Endodermal cell (in vitro differentiated cells): ENCODE results near the gene CCDC171. TPM values are rescaled to one million over a fixed set of nuclear protein-coding genes. Genes with fewer than 3 reads are reported as not detected.

Experiments used
- DNase-seq: peaks from one replicate; pipeline ENCODE4 v3.0.0-alpha.2; 2017
- H3K27ac ChIP-seq: 2 replicates; pipeline ENCODE4 v1.5.1; 2013; ENCODE audit warnings: mild to moderate bottlenecking, low read depth, low read length, moderate library complexity
- H3K27me3 ChIP-seq: 2 replicates; pipeline ENCODE4 v1.6.1; 2013; ENCODE audit warnings: mild to moderate bottlenecking, low read length, moderate library complexity; ENCODE audit not compliant: insufficient read depth, control insufficient read depth, poor library complexity, severe bottlenecking
- H3K36me3 ChIP-seq: 2 replicates; pipeline ENCODE4 v1.7.0; 2013; ENCODE audit warnings: mild to moderate bottlenecking, low read length, moderate library complexity; ENCODE audit not compliant: control insufficient read depth, insufficient read depth
- H3K4me1 ChIP-seq: one replicate; pipeline ENCODE4 v1.7.0; 2013; ENCODE audit warnings: low read length; ENCODE audit not compliant: control insufficient read depth, insufficient read depth
- H3K4me3 ChIP-seq: 2 replicates; pipeline ENCODE4 v1.5.1; 2013; ENCODE audit warnings: mild to moderate bottlenecking, low read length, moderate library complexity
- H3K9ac ChIP-seq: 2 replicates; pipeline ENCODE4 v1.6.1; 2013; ENCODE audit warnings: mild to moderate bottlenecking, low read length, moderate library complexity; ENCODE audit not compliant: poor library complexity, severe bottlenecking; ENCODE audit errors: extremely low read depth
- H3K9me3 ChIP-seq: 2 replicates; pipeline ENCODE4 v1.6.1; 2013; ENCODE audit warnings: mild to moderate bottlenecking, low read length, moderate library complexity; ENCODE audit not compliant: control insufficient read depth
- H3K27ac Mint-ChIP-seq: 2 replicates; pipeline ENCODE4 v1.8.0; 2020; ENCODE audit warnings: mixed read lengths
- H3K27me3 Mint-ChIP-seq: 2 replicates; pipeline ENCODE4 v1.8.0; 2021; ENCODE audit warnings: mild to moderate bottlenecking, mixed read lengths; ENCODE audit not compliant: insufficient read depth
- H3K36me3 Mint-ChIP-seq: 2 replicates; pipeline ENCODE4 v1.8.0; 2020; ENCODE audit warnings: low read depth, mixed read lengths
- H3K4me1 Mint-ChIP-seq: 2 replicates; pipeline ENCODE4 v1.8.0; 2020; ENCODE audit warnings: mixed read lengths
- H3K4me3 Mint-ChIP-seq: 2 replicates; pipeline ENCODE4 v1.8.0; 2020; ENCODE audit warnings: mild to moderate bottlenecking, moderate library complexity, mixed read lengths
- H3K9me3 Mint-ChIP-seq: 2 replicates; pipeline ENCODE4 v1.8.0; 2020; ENCODE audit warnings: mild to moderate bottlenecking, mixed read lengths
- WGBS, 2 experiments: methylation state at CpG; one replicate each; pipeline versions ENCODE4 v1.1.5 to v1.1.7; 2013; ENCODE audit warnings: missing lambda C conversion rate in 2 of 2, mixed read lengths in 1 of 2; ENCODE audit not compliant: insufficient coverage in 1 of 2, insufficient read length in 1 of 2; 5-methylcytosine and 5-hydroxymethylcytosine counted together
- total RNA-seq, 2 donors: library from RNA; stranded (reverse); fragmentation: NEBNext Ultra II Directional in 1 of 2; extraction: Animal tissue kit (Norgen Biotek cat#: 25700) in 1 of 2; gene quantifications; 2 replicates in 1 of 2; 3 replicates in 1 of 2; pipeline ENCODE4 v1.2.1, GENCODE V29; 2021
- TF ChIP-seq, protein P1 (sequence below): fragments of 200-600 bp; sonication (generic); conservative IDR thresholded peaks from 2 replicates; pipeline ENCODE4 v1.5.0; 2021; ENCODE audit warnings: antibody characterized with exemption, mild to moderate bottlenecking

Gene CCDC171
- total RNA-seq, 2 donors from 2014 or later = 6.3 to 6.8 TPM

DNA sequence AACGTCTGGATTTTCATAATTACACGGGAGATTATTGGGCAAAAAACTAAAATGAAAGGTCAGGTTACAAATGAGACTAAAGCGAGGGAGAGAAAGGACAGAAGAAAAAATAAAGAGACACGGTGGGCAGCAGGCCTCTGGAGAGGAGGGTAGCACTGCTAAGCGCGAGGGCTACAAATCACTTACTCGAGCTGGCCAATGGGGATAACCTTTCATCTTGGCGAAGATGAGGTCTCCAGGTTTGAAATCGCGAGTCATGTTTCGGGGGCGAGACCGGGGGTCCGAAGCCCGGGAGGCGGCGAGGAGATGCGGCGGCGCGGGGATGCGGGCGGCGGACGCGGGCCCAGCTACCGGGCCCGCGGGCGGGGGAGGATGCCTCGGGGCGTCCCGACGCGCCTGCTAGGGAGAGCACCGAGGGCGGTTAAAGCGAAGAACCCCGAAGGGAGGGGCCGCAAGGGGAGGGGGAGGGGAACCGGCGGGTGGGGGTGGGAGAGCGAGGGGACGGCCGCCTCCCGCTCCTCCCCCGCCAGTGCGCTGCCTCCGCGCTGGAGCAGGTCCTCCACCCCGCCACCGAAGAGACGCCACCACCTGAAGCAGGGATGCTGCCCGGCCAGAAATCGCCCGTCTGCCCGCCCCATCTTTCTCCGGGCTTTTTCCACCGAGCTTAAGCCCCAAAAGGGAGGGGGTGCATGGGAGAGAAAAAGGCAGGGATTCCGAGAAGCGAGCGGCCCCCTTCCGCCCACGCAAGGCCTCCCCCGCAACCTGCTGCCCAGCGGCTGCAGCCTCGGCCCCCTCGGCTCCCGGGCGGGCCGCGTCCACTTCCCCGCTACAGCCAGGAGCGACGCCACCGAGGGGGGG lies 42.7 kb upstream of the CCDC171 start:
- peaks cover 41% of the 10 kb centered on the region for H3K36me3 ChIP-seq
- TF ChIP-seq, protein P1, sequence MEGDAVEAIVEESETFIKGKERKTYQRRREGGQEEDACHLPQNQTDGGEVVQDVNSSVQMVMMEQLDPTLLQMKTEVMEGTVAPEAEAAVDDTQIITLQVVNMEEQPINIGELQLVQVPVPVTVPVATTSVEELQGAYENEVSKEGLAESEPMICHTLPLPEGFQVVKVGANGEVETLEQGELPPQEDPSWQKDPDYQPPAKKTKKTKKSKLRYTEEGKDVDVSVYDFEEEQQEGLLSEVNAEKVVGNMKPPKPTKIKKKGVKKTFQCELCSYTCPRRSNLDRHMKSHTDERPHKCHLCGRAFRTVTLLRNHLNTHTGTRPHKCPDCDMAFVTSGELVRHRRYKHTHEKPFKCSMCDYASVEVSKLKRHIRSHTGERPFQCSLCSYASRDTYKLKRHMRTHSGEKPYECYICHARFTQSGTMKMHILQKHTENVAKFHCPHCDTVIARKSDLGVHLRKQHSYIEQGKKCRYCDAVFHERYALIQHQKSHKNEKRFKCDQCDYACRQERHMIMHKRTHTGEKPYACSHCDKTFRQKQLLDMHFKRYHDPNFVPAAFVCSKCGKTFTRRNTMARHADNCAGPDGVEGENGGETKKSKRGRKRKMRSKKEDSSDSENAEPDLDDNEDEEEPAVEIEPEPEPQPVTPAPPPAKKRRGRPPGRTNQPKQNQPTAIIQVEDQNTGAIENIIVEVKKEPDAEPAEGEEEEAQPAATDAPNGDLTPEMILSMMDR = no peak
- Mint-ChIP-seq H3K36me3 (peaks cover 43% of the 10 kb centered on the region), H3K9me3 (no peaks in the 10 kb centered on the region), H3K27me3 (no peaks in the 10 kb centered on the region), H3K27ac (peak overlapping the region; percentile 83), H3K4me3 (peak overlapping the region; percentile 83), H3K4me1 (peaks cover 50% of the 10 kb centered on the region)
- peak; percentile 78 for DNase-seq
- peaks cover 7% of the 10 kb centered on the region for H3K4me1 ChIP-seq
- peak overlapping the region; percentile 91 for H3K4me3 ChIP-seq
- 0 to 3% methylated on average over 10 to 65 of the region's 76 CpGs for WGBS, 2 experiments
- peak overlapping the region; percentile 100 for H3K27ac ChIP-seq
- H3K9me3 ChIP-seq = no peaks in the 10 kb centered on the region
- H3K27me3 ChIP-seq = no peaks in the 10 kb centered on the region
- H3K9ac ChIP-seq = peak overlapping the region; percentile 98

DNA sequence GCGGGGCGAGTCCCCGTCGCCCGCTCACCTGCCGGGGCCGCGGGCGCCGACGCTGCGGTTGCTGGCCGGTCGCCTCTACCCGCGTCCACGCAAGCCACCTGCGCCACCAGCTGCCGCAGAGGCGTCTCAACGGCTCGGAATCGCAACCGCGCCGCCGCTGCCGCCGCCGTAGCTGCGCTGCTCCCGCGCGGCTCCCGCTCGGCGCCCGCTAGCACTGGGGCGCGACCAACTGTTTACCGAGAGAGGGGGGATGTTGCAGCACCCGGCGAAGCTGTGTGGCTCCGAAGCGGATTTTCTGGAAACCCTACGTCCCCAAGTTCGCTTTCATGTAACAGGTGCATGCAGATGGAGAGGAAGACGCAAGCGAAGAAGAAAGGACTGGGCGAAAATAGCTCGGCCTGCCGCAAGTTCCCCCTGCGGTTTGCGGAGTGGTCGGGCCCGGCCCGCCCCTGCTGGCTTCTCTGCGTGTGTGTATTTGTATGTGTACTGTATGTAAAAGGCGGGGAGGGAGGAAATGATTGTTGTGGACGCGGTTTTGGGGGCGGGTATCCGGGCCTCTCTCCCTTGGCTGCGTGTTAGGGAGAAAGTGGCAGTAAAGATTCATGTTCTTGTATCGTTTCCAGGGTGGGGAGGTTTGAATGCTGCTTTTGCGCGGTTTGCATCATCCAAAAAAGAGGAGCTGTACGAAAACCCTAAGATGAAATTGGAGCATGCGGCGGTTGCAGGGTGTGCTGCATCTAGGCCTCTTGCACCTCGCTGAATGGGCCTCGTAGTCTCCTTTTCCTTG lies 41.9 kb upstream of the CCDC171 start, which contains the start of gene PSIP1:
Gene PSIP1, minus strand, starts transcription at position 182 of the 787 bp plus-strand sequence. CDS start 782 bp downstream, outside the sequence.
- Mint-ChIP-seq H3K36me3 (peaks cover 37% of the 10 kb centered on the region), H3K9me3 (no peaks in the 10 kb centered on the region), H3K4me1 (peaks cover 50% of the 10 kb centered on the region), H3K27me3 (no peaks in the 10 kb centered on the region), H3K4me3 (peak within 1 kb of the TSS; percentile 83), H3K27ac (peak within 1 kb of the TSS; percentile 100)
- peak; percentile 92 for DNase-seq
- no peaks in the 10 kb centered on the region for H3K9me3 ChIP-seq
- peaks cover 7% of the 10 kb centered on the region for H3K4me1 ChIP-seq
- H3K27me3 ChIP-seq = no peaks in the 10 kb centered on the region
- WGBS, 2 experiments = 1% methylated on average over 31 to 72 of the region's 72 CpGs
- peak within 1 kb of the TSS; percentile 98 for H3K9ac ChIP-seq
- TF ChIP-seq, protein P1 = no peak
- H3K4me3 ChIP-seq = peak within 1 kb of the TSS; percentile 91
- H3K27ac ChIP-seq = peak within 1 kb of the TSS; percentile 100
- H3K36me3 ChIP-seq = peaks cover 33% of the 10 kb centered on the region

DNA sequence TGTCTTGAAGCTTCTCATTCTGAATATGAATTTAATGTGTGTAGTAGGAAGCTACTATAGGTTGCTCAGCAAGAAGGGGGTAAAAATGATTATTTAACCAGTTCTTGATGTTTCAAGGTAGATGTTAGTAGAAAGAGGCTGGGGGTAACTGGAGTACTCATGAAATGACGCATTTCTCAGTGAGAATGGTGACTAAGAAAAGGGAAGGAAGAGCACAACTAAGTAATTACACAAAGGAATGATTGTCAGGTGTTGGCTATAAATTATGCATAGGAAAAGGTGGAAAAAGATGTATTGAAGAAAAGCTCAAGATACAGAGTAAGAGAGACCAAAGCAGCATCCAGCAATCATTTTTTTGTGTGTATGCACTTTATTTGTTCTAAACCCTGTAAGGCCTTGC lies 40.6 kb upstream of the CCDC171 start:
- H3K4me3 Mint-ChIP-seq = peak overlapping the region; percentile 83
- WGBS, 2 experiments = 46 to 67% methylated on average over 1 of the region's 1 CpG
- DNase-seq = no peak
- TF ChIP-seq, protein P1 = no peak
- Histone ChIP-seq H3K9ac (peak overlapping the region; percentile 3), H3K27ac (no peak overlapping the region), H3K4me1 (peaks cover 7% of the 10 kb centered on the region), H3K9me3 (no peaks in the 10 kb centered on the region), H3K4me3 (peak overlapping the region; percentile 91), H3K36me3 (peaks cover 21% of the 10 kb centered on the region), H3K27me3 (no peaks in the 10 kb centered on the region)
- no peaks in the 10 kb centered on the region for H3K27me3 Mint-ChIP-seq
- H3K4me1 Mint-ChIP-seq = peaks cover 46% of the 10 kb centered on the region
- peak overlapping the region; percentile 88 for H3K27ac Mint-ChIP-seq
- H3K9me3 Mint-ChIP-seq = no peaks in the 10 kb centered on the region
- H3K36me3 Mint-ChIP-seq = peaks cover 25% of the 10 kb centered on the region
